Fibroblast of mammary gland (primary cell): ENCODE measurements around the gene TMSB4X.

Experiments
- DNase-seq: peaks from one replicate; pipeline ENCODE4 v3.0.0-alpha.2; 2010; ENCODE audit warnings: low read depth
- H3K4me3 ChIP-seq: 2 replicates; pipeline ENCODE4 v1.5.1; 2011; ENCODE audit warnings: low read depth, mild to moderate bottlenecking, low read length, moderate library complexity; ENCODE audit not compliant: control insufficient read depth
- CTCF ChIP-seq: conservative IDR thresholded peaks from 2 replicates; pipeline ENCODE4 v1.5.1; 2011; ENCODE audit warnings: low read depth, low read length, inconsistent platforms; ENCODE audit not compliant: control insufficient read depth, insufficient read depth

The TMSB4X gene

GRCh38 chrX:13024986-13025385 lies 50.1 kb downstream of the TMSB4X start:
- no peak for TF ChIP-seq CTCF
- no peak overlapping the region for H3K4me3 ChIP-seq
- no peak for DNase-seq
